Mesenchymal stem cell (in vitro differentiated cells and primary cell): ENCODE results near the gene TRAF1.

Experiments used
- DNase-seq: peaks from one replicate; pipeline ENCODE4 v3.0.0-alpha.2; 2013
- H2AFZ ChIP-seq: one replicate; pipeline ENCODE4 v1.6.1; 2013; ENCODE audit warnings: low read depth, mild to moderate bottlenecking, control low read depth, inconsistent platforms, low read length, moderate library complexity
- H2AK5ac ChIP-seq: 2 replicates; pipeline ENCODE4 v1.6.1; 2013; ENCODE audit warnings: low read length, moderate library complexity, mild to moderate bottlenecking, inconsistent platforms; ENCODE audit not compliant: severe bottlenecking
- H2BK120ac ChIP-seq: one replicate; pipeline ENCODE4 v1.6.1; 2013; ENCODE audit warnings: low read depth, mild to moderate bottlenecking, inconsistent platforms, low read length, moderate library complexity
- H2BK12ac ChIP-seq, 2 experiments: one replicate each; pipeline ENCODE4 v1.6.1; 2013; ENCODE audit warnings: inconsistent platforms in 2 of 2, low read length in 2 of 2, mild to moderate bottlenecking in 2 of 2, moderate library complexity in 2 of 2, control low read depth in 1 of 2
- H2BK15ac ChIP-seq: one replicate; pipeline ENCODE4 v1.6.1; 2013; ENCODE audit warnings: mild to moderate bottlenecking, low read depth, inconsistent platforms; ENCODE audit not compliant: poor library complexity, severe bottlenecking
- H2BK5ac ChIP-seq: 2 replicates; pipeline ENCODE4 v1.6.1; 2013; ENCODE audit warnings: low read depth, mild to moderate bottlenecking, low read length, control low read depth, inconsistent platforms; ENCODE audit not compliant: poor library complexity, severe bottlenecking
- H3K14ac ChIP-seq, 2 experiments: one replicate each; pipeline ENCODE4 v1.6.1; 2013; ENCODE audit warnings: inconsistent platforms in 2 of 2, low read length in 2 of 2, control low read depth in 1 of 2, mild to moderate bottlenecking in 1 of 2, moderate library complexity in 1 of 2
- H3K18ac ChIP-seq, 2 experiments: one replicate each; pipeline ENCODE4 v1.6.1; 2013; ENCODE audit warnings: inconsistent platforms in 2 of 2, low read length in 2 of 2, control low read depth in 1 of 2, low read depth in 1 of 2, mild to moderate bottlenecking in 1 of 2
- H3K23ac ChIP-seq, 2 experiments: one replicate each; pipeline ENCODE4 v1.6.1; 2013; ENCODE audit warnings: inconsistent platforms in 2 of 2, low read length in 2 of 2, mild to moderate bottlenecking in 2 of 2, moderate library complexity in 2 of 2, control low read depth in 1 of 2
- H3K27ac ChIP-seq: 2 replicates; pipeline ENCODE4 v1.5.1; 2013; ENCODE audit warnings: mild to moderate bottlenecking, moderate library complexity, low read length, control low read depth, inconsistent platforms; ENCODE audit not compliant: poor library complexity, severe bottlenecking
- H3K27me3 ChIP-seq, 2 experiments: 2 replicates each; pipeline versions ENCODE4 v1.6.1 to v1.7.0; 2013; ENCODE audit warnings: low read length in 2 of 2, mild to moderate bottlenecking in 2 of 2, moderate library complexity in 2 of 2, control low read depth in 1 of 2, inconsistent platforms in 1 of 2; ENCODE audit not compliant: control insufficient read depth in 1 of 2, insufficient read depth in 1 of 2
- H3K36me3 ChIP-seq, 2 experiments: 2 replicates each; pipeline versions ENCODE4 v1.6.1 to v1.7.0; 2013; ENCODE audit warnings: low read length in 2 of 2, control low read depth in 1 of 2, inconsistent platforms in 1 of 2, low read depth in 1 of 2, mild to moderate bottlenecking in 1 of 2; ENCODE audit not compliant: insufficient read depth in 2 of 2, control insufficient read depth in 1 of 2
- H3K4ac ChIP-seq, 2 experiments: one replicate each; pipeline ENCODE4 v1.6.1; 2013; ENCODE audit warnings: inconsistent platforms in 2 of 2, low read length in 2 of 2, mild to moderate bottlenecking in 2 of 2, moderate library complexity in 2 of 2, control low read depth in 1 of 2, low read depth in 1 of 2
- H3K4me1 ChIP-seq: 2 replicates; pipeline ENCODE4 v1.6.1; 2013; ENCODE audit warnings: low read depth, low read length, control low read depth; ENCODE audit not compliant: control insufficient read depth, insufficient read depth
- H3K4me2 ChIP-seq: 2 replicates; pipeline ENCODE4 v1.6.1; 2013; ENCODE audit warnings: low read length, mild to moderate bottlenecking, inconsistent platforms; ENCODE audit not compliant: poor library complexity, severe bottlenecking
- H3K4me3 ChIP-seq, 2 experiments: 2 replicates each; pipeline versions ENCODE4 v1.5.1 to v1.7.0; 2013; ENCODE audit warnings: low read length in 2 of 2, mild to moderate bottlenecking in 2 of 2, control low read depth in 1 of 2, low read depth in 1 of 2; ENCODE audit not compliant: insufficient read depth in 1 of 2
- H3K79me1 ChIP-seq: replicated peaks from 2 replicates; pipeline ENCODE4 v1.6.1; 2013; ENCODE audit warnings: mild to moderate bottlenecking, control low read depth, low read length, inconsistent platforms; ENCODE audit not compliant: poor library complexity, severe bottlenecking
- H3K9ac ChIP-seq: 2 replicates; pipeline ENCODE4 v1.7.0; 2013; ENCODE audit warnings: mild to moderate bottlenecking, low read length, moderate library complexity
- H3K9me3 ChIP-seq: 2 replicates; pipeline ENCODE4 v1.7.0; 2013; ENCODE audit warnings: mild to moderate bottlenecking, low read length; ENCODE audit not compliant: control insufficient read depth
- H4K8ac ChIP-seq: one replicate; pipeline ENCODE4 v1.6.1; 2013; ENCODE audit warnings: inconsistent platforms, mild to moderate bottlenecking, low read length, moderate library complexity
- H4K91ac ChIP-seq: one replicate; pipeline ENCODE4 v1.6.1; 2013; ENCODE audit warnings: mild to moderate bottlenecking, low read length, inconsistent platforms
- WGBS: methylation state at CpG from one replicate; pipeline ENCODE4 v1.1.7; 2013; ENCODE audit warnings: mixed read lengths; 5-methylcytosine and 5-hydroxymethylcytosine counted together

The TRAF1 gene

DNA sequence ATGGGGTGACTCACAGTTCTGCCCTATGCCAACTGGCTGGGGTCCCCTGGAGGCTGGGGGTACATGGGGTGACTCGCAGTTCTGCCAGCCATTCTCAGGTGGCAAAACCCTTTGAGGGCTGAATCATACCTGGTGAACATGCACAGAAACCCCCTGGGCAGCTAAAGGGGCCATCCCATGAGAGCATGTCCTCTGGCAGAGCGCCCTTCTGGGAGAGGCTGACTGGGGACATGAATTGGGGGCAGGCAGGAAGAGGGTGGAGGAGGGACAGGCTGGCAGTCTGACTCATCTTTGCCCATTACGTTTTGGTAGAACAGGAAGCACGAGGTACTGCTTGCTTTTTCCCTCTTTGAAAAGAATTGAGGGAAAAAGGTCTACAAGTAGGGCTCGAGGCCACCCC lies 16.7 kb downstream of the TRAF1 start:
- no peak overlapping the region for H3K27ac ChIP-seq
- no peak for DNase-seq
- WGBS: 55% methylated on average over 5 of the region's 5 CpGs
- H2BK12ac ChIP-seq: no peak overlapping the region
- H4K91ac ChIP-seq: no peak overlapping the region
- no peak overlapping the region for H3K18ac ChIP-seq
- no peak overlapping the region for H3K4me3 ChIP-seq
- no peak overlapping the region for H2AK5ac ChIP-seq
- H3K4me2 ChIP-seq: no peak overlapping the region
- no peak overlapping the region for H2BK120ac ChIP-seq
- H3K79me1 ChIP-seq: no peaks in the 10 kb centered on the region
- peaks cover 9 to 29% of the 10 kb centered on the region in 2 experiments for H3K36me3 ChIP-seq
- H3K4me1 ChIP-seq: peaks cover 8% of the 10 kb centered on the region
- no peak overlapping the region for H3K4ac ChIP-seq
- no peak overlapping the region for H2BK5ac ChIP-seq
- H3K9me3 ChIP-seq: no peaks in the 10 kb centered on the region
- H3K9ac ChIP-seq: no peak overlapping the region
- no peak overlapping the region for H2BK15ac ChIP-seq
- H3K14ac ChIP-seq: peak overlapping the region in 1 of 2 experiments; percentile 26
- peak overlapping the region; percentile 31 for H4K8ac ChIP-seq
- H2AFZ ChIP-seq: no peak overlapping the region
- no peak overlapping the region for H3K23ac ChIP-seq
- H3K27me3 ChIP-seq: no peaks in the 10 kb centered on the region

DNA sequence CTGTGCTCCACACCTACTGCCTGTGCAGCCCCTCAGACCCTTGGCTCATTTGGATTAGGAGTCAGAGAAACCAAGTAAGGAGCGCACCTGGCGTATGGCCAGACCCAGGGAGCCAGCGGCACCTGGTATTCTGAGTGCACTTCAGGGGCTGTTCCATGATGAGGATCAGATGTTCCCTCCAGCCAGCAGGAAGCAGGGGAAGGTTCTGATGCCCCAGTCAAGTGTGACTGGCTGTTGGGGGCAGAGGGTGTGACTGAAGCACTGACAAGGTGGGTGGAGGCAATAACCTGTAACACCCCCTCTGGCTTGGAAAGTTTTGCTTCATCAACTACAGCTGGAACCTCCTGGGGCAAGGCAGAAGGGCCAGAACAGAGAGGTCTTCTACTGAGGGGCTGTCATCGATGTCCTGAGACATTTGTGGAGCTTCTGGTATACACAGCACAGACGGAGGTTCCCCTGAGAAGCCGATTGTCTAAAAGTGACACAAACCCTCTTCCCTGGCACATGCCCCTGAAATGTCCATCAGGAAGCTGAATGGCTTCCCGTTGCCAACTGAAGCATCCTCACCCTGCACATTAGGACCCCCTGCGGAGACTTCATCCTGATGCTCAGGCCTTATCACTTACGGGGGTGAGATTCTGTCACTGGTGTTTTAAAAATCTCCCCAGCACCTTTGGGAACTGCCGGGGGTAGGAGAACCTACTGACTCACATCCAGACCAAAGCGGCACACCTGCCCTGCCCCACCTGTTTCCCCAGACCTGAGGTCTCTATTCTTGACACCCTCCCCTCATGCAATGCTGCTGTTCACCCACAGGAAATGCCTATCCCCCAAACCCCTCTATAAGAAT lies 21.1 kb downstream of the TRAF1 start:
- Histone ChIP-seq H3K4ac (no peak overlapping the region), H3K18ac (no peak overlapping the region), H3K79me1 (no peaks in the 10 kb centered on the region), H2BK12ac (no peak overlapping the region), H4K8ac (no peak overlapping the region), H3K14ac (no peak overlapping the region), H4K91ac (no peak overlapping the region), H3K23ac (no peak overlapping the region), H3K4me1 (peaks cover 8% of the 10 kb centered on the region), H2BK120ac (no peak overlapping the region), H3K9ac (no peak overlapping the region), H3K36me3 (peaks cover 0 to 19% of the 10 kb centered on the region in 2 experiments), H3K27ac (no peak overlapping the region), H2BK15ac (no peak overlapping the region), H3K4me3 (no peak overlapping the region), H2BK5ac (no peak overlapping the region), H2AFZ (no peak overlapping the region), H3K27me3 (peaks cover 0 to 20% of the 10 kb centered on the region in 2 experiments), H2AK5ac (no peak overlapping the region), H3K9me3 (no peaks in the 10 kb centered on the region), H3K4me2 (peak overlapping the region; percentile 4)
- 93% methylated on average over 11 of the region's 11 CpGs for WGBS
- DNase-seq: no peak

DNA sequence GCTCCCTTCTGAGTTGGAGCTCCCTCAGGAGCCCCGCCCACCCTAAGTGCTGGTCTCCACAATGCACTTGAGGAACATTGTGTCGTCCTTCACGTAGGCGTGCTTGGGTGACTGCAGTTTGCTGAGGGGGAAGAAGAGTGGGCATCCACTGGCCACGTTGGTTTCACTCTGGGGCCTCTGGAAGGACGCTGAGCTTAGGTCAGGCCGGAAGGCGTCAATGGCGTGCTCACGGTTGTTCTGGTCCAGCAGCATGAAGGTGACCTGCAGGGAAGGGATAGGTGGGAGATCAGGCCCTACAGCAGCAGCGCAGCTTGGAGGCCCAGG lies 21.7 kb downstream of the TRAF1 start:
- Histone ChIP-seq H3K4me2 (no peak overlapping the region), H3K14ac (no peak overlapping the region), H3K18ac (no peak overlapping the region), H3K4me1 (peaks cover 5% of the 10 kb centered on the region), H2BK5ac (no peak overlapping the region), H3K4me3 (no peak overlapping the region), H3K9ac (no peak overlapping the region), H2AFZ (no peak overlapping the region), H3K27ac (no peak overlapping the region), H3K79me1 (no peaks in the 10 kb centered on the region), H4K91ac (no peak overlapping the region), H2BK120ac (no peak overlapping the region), H3K4ac (no peak overlapping the region), H2AK5ac (no peak overlapping the region), H3K36me3 (peaks cover 0 to 19% of the 10 kb centered on the region in 2 experiments), H2BK15ac (no peak overlapping the region), H3K23ac (no peak overlapping the region), H3K27me3 (peaks cover 0 to 26% of the 10 kb centered on the region in 2 experiments), H2BK12ac (no peak overlapping the region), H4K8ac (no peak overlapping the region), H3K9me3 (no peaks in the 10 kb centered on the region)
- no peak for DNase-seq
- WGBS: 86% methylated on average over 11 of the region's 11 CpGs

DNA sequence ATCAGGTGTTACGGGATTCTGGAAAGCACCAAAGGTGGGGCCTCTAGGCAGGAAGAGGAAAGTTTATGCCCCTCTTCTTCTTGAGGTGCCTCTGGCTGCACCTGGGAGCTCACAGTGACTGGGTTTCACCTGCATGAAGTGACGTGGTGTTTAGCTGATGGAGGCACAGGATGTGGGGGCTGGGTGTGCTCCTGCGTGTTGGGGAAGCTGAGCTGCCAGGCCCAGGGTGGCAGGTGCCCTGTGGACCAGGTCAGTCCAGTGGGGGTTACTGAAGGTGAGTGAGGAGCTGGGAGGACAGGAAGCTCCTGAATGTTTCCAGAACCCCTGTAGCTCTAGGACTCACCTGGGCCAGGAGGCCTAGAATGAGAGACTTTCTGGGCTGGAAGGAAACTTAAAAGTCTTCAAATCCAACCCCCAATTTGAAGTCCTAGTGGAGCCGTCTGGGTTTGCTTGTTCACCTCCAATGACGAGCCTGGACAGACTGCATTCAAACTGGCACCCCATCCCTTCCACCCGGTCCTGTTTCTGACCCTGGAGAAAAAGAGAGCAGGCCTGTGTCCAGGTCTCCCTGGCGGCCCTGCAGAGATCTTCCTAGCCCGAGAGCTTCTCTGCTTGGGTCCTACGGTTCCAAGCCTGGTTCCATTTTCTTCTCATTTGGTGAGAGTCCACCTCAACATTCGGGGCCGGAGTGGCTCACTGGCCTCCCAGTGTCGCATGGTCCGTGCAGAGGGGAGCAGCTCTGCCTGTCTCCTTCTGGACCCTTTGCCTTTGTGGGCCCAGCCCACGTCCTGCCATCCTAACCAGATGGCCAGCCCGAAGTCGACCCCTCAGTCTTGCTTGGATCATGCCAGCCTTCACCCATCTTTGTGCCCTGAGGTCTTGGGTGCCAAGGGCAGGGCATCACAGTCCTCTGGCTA lies 22.3 kb downstream of the TRAF1 start:
- no peaks in the 10 kb centered on the region for H3K9me3 ChIP-seq
- H3K4ac ChIP-seq: no peak overlapping the region
- H3K4me3 ChIP-seq: no peak overlapping the region
- H3K4me2 ChIP-seq: no peak overlapping the region
- no peaks in the 10 kb centered on the region for H3K4me1 ChIP-seq
- no peak overlapping the region for H2BK120ac ChIP-seq
- H2AK5ac ChIP-seq: no peak overlapping the region
- 93% methylated on average over 16 of the region's 16 CpGs for WGBS
- DNase-seq: no peak
- no peak overlapping the region for H2AFZ ChIP-seq
- peaks cover 0 to 32% of the 10 kb centered on the region in 2 experiments for H3K27me3 ChIP-seq
- no peak overlapping the region for H3K27ac ChIP-seq
- H4K91ac ChIP-seq: no peak overlapping the region
- no peak overlapping the region for H3K18ac ChIP-seq
- no peak overlapping the region for H4K8ac ChIP-seq
- no peak overlapping the region for H2BK15ac ChIP-seq
- H3K14ac ChIP-seq: no peak overlapping the region
- no peak overlapping the region for H2BK12ac ChIP-seq
- H2BK5ac ChIP-seq: no peak overlapping the region
- H3K9ac ChIP-seq: no peak overlapping the region
- no peak overlapping the region for H3K23ac ChIP-seq
- no peaks in the 10 kb centered on the region for H3K79me1 ChIP-seq
- H3K36me3 ChIP-seq: peaks cover 0 to 18% of the 10 kb centered on the region in 2 experiments
